HTR-8/SVneo (cell line): ENCODE results near the gene PLPPR5.

Experiments used
- DNase-seq: peaks from one replicate; pipeline ENCODE4 v3.0.0; 2011; ENCODE audit warnings: low spot score, mixed read lengths; ENCODE audit not compliant: insufficient read length
- FAIRE-seq: peaks from 2 replicates; lab custom pipeline; 2011; peaks lifted over from hg19 to GRCh38; lab: Jason Lieb, UNC

Gene PLPPR5

DNA sequence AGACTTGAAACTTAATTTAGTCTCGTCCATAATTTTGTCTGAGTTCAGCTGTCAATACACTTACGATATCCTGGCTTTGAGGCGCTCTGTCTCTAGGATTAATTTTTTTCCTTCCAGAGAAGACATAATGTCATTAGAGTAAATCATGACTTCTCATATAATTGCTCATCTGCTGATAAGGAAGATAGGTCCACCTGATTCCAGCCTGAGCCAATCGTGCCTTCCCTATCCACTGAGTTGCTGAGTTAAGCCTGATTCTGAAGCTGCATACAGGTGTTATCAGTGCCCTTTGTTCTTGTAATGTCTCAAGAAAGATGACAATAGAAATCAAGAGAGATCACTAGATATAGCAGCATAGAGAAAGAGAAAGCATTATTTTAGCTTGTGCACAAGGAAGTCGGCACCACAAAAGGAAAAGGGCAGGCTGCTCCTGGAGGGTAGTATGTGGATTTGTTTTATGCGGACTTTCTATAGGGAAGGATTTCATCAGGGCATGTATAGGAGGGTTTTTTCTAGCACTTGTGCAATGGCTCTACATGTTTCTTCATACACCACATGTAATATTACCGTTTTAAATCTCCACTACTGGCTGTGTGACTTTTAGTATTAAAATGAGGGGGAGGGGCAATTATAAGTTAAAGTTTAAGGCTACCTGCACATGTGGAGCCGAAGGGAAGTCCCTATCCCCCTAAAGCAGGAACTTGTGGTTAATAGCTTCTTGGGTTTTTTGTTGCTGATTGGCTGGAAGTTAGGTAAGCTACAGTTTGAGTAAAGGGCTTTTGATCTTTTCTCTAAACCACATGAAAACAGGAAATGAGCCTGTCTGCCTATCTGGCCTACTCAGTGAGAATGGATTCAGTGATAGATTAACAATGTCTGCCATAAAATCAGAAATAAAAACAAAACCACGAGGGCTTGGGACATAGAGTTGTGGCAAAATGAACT lies 133.4 kb downstream of the PLPPR5 start:
- DNase-seq (no peak), FAIRE-seq (no peak)

DNA sequence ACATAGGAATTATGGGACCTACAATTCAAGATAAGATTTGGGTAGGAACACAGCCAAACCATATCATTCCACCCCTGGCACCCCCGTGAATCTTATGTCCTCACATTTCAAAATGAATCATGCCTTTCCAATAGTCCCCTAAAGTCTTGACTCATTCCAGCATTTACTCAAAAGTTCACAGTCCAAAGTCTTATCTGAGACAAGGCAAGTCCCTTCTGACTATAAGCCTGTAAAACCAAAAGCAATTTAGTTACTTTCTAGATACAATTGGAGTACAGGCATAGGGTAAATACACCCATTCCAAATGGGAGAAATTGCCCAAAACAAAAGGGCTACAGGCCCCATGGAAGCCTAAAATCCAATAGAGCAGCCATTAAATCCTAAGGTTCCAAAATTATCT lies 138.9 kb downstream of the PLPPR5 start:
- DNase-seq (no peak), FAIRE-seq (no peak)

DNA sequence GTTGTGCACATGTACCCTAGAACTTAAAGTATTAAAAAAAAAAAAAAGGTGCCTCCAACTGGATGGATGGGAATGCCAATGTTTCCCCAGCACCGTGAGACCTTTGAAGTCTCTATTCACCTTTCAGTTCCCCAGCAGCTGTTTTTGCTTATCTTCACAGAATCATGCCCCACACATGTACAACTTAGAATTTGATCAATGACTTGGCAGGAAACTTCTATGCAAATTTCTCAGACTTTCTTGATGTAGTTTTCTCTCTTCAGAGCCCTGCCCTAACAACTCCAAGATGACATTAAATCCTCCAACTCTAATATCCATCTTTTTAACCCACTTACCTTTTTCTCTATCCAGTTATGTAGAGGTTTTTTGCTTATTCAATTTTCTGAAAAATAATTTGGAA lies 144.3 kb downstream of the PLPPR5 start:
- FAIRE-seq: no peak

DNA sequence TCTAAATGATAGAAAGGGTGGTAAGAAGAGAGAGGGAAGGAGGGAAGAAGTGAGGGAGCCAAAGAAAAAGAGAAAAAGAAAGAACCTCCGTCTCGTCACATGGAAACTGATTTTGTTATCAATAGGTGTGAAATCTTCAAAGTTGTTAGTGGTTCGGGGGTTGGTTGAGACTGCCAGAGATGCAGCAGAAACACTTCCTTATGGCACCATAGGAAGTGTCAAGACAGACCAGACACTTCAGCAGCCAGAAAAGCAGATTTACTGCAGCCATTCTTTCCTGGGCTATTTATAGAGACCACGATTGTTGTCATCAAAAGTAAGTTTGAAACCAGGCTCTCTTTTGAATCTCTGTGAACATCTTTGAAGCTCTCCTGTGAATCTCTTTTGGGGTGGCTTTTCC lies 150.5 kb downstream of the PLPPR5 start:
- DNase-seq: no peak
- no peak for FAIRE-seq

More for the DNA sequence above, 144.3 kb downstream of the PLPPR5 start:
- DNase-seq: no peak

DNA sequence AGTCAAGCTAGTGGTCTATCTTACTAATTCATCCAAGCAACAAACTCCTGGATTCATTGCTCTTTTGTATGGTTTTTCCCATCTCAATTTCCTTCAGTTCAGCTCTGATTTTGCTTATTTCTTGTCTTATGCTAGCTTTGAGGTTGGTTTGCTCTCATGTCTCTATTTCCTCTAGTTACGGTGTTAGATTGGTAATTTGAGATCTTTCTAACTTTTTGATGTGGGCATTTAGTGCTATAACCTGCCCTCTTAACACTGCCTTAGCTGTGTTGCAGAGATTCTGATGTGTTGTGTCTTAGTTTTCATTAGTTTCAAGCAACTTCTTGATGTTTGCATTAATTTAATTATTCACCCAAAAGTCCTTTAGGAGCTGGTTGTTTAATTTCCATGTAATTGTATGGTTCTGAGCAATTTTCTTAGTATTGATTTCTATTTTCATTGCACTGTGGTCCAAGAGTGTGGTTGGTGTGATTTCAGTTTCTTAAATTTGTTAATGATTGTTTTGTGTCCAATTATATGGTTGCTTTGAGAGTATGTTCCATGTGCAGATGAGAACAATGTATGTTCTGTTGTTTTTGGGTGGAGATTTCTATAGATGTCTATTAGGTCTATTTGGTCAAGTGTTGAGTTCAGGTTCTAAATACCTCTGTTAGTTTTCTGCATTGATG lies 154.6 kb downstream of the PLPPR5 start:
- no peak for FAIRE-seq
- no peak for DNase-seq

DNA sequence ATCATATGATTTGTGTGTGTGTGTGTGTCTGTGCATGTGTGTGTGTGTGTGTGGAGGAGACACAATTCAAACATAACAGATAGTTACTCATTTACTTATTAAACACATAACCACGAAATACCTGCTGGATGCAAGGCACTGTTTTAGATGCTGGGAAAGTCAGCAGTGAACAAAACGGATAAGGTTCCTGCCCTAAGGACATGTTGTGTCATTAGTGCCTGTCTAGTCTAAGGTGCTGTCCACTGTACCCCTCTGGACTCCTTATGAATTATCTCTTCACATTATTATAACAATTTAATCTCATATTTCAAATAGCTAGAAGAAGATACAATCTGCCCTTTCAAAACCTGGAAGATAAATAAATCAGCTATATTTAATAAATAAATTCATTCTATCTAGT lies 162.4 kb downstream of the PLPPR5 start:
- no peak for DNase-seq
- FAIRE-seq: no peak
